AG04450 (cell line): Measurements from ENCODE around the gene TSPEAR. TPM values are rescaled to one million over a fixed set of nuclear protein-coding genes. Genes with fewer than 3 reads are reported as not detected.

Experiments used
- CTCF ChIA-PET: fragments of 300-600, 350-600 bp; formaldehyde crosslinking; extraction: SDS; loops from one replicate; lab custom pipeline; 2022; ENCODE audit warnings: antibody characterized with exemption, inconsistent platforms; lab: Charles Lee
- POLR2A ChIA-PET: fragments of 350-600 bp; formaldehyde crosslinking; extraction: SDS; loops from one replicate; lab custom pipeline; 2021; ENCODE audit warnings: antibody characterized with exemption, inconsistent platforms; lab: Yijun Ruan, JAX
- DNase-seq: peaks from one replicate; pipeline ENCODE4 v3.0.0-alpha.2; 2011; ENCODE audit warnings: low read depth, low spot score
- H3K27ac ChIP-seq: one replicate; pipeline ENCODE4 v1.5.1; 2012; ENCODE audit warnings: low read depth, low read length, control low read depth
- H3K27me3 ChIP-seq: one replicate; pipeline ENCODE4 v1.6.0; 2012; ENCODE audit warnings: low read length; ENCODE audit not compliant: control insufficient read depth, insufficient read depth
- H3K4me3 ChIP-seq: 2 replicates; pipeline ENCODE4 v1.5.1; 2011; ENCODE audit warnings: mild to moderate bottlenecking, low read depth, low read length, control low read depth
- H3K9me3 ChIP-seq: 2 replicates; pipeline ENCODE4 v1.5.1; 2012; ENCODE audit warnings: low read length; ENCODE audit not compliant: control insufficient read depth, insufficient read depth
- CTCF ChIP-seq: IDR thresholded peaks from 2 replicates; pipeline ENCODE4 v1.5.1; 2011; ENCODE audit warnings: low read depth, low read length, control low read depth, inconsistent platforms
- polyA plus RNA-seq: library from polyadenylated mRNA; depleted of rRNA; stranded (reverse); fragments of >200 nt; gene quantifications from 2 replicates; pipeline ENCODE4 v1.2.3, GENCODE V29; 2011

The TSPEAR gene
- polyA plus RNA-seq, 1 experiment: not detected

GRCh38 chr21:44458971-44459711, 252.2 kb downstream of the TSPEAR start:
- no peak for DNase-seq
- POLR2A ChIA-PET: no interaction called here
- no peak for TF ChIP-seq CTCF
- H3K9me3 ChIP-seq: peaks cover 31% of the 10 kb centered on the region
- H3K4me3 ChIP-seq: no peak overlapping the region
- no peak overlapping the region for H3K27ac ChIP-seq
- CTCF ChIA-PET: no interaction called here
- no peaks in the 10 kb centered on the region for H3K27me3 ChIP-seq

- no peak for DNase-seq
- H3K27ac ChIP-seq: no peak overlapping the region
- ChIA-PET POLR2A (no interaction called here), CTCF (no interaction called here)
- H3K27me3 ChIP-seq: no peaks in the 10 kb centered on the region
- H3K4me3 ChIP-seq: no peak overlapping the region
- peaks cover 17% of the 10 kb centered on the region for H3K9me3 ChIP-seq
- TF ChIP-seq CTCF: no peak
Measured at GRCh38 chr21:44456915-44457736, 254.2 kb downstream of the TSPEAR start.

GRCh38 chr21:44456214-44456914, 255.0 kb downstream of the TSPEAR start:
- Histone ChIP-seq H3K27ac (no peak overlapping the region), H3K27me3 (no peaks in the 10 kb centered on the region), H3K9me3 (peaks cover 15% of the 10 kb centered on the region), H3K4me3 (no peak overlapping the region)
- ChIA-PET POLR2A (no interaction called here), CTCF (no interaction called here)
- TF ChIP-seq CTCF: no peak
- no peak for DNase-seq

GRCh38 chr21:44455524-44456213, 255.7 kb downstream of the TSPEAR start:
- POLR2A ChIA-PET: interaction anchor here (0.9 kb wide), 1 partner anchor 97 kb away, joined by 6 read pairs; no protein-coding TSS in a partner anchor
- no peak for TF ChIP-seq CTCF
- peaks cover 8% of the 10 kb centered on the region for H3K9me3 ChIP-seq
- peak overlapping the region; percentile 22; the same call in 1 of the 2 replicates for H3K4me3 ChIP-seq
- H3K27ac ChIP-seq: no peak overlapping the region
- H3K27me3 ChIP-seq: no peaks in the 10 kb centered on the region
- CTCF ChIA-PET: no interaction called here
- DNase-seq: no peak
